NK-92 (cell line): ENCODE results near the gene GTF2I.
"Not testable (repeated sequence)": the region's sequence is repeated elsewhere in the genome, so short reads cannot be mapped to it uniquely, and the experiment has no call there.

ENCODE experiments used
- DNase-seq: peaks from one replicate; lab custom pipeline; 2025; ENCODE audit not compliant: unreplicated experiment; lab: John Stamatoyannopoulos, UW

Gene GTF2I

GRCh38 chr7:74709880-74710671, 52.6 kb downstream of the GTF2I start:
- no peak for DNase-seq

GRCh38 chr7:74713567-74713966, 56.0 kb downstream of the GTF2I start:
- DNase-seq = no peak

GRCh38 chr7:74717889-74718288, 60.4 kb downstream of the GTF2I start:
- no peak for DNase-seq

GRCh38 chr7:74718336-74718735, 60.8 kb downstream of the GTF2I start:
- DNase-seq = no peak

GRCh38 chr7:74722153-74722552, 64.6 kb downstream of the GTF2I start:
- no peak for DNase-seq

GRCh38 chr7:74725840-74726239, 68.3 kb downstream of the GTF2I start:
- DNase-seq = no peak

GRCh38 chr7:74726309-74727101, 69.0 kb downstream of the GTF2I start:
- no peak for DNase-seq

- not testable (repeated sequence) for DNase-seq
Measured at GRCh38 chr7:74728686-74729085, 71.2 kb downstream of the GTF2I start.

GRCh38 chr7:74730186-74730585, 72.7 kb downstream of the GTF2I start:
- DNase-seq = not testable (repeated sequence)

- DNase-seq = not testable (repeated sequence)
Measured at GRCh38 chr7:74739974-74740703, 82.6 kb downstream of the GTF2I start.

- DNase-seq = not testable (repeated sequence)
Measured at GRCh38 chr7:74743936-74744557, 86.5 kb downstream of the GTF2I start.

GRCh38 chr7:74753921-74754482, 96.5 kb downstream of the GTF2I start:
- DNase-seq = not testable (repeated sequence)

- not testable (repeated sequence) for DNase-seq
Measured at GRCh38 chr7:74756673-74757072, 99.2 kb downstream of the GTF2I start.

GRCh38 chr7:74758268-74758667, 100.8 kb downstream of the GTF2I start:
- DNase-seq = not testable (repeated sequence)

GRCh38 chr7:74758982-74759381, 101.5 kb downstream of the GTF2I start:
- not testable (repeated sequence) for DNase-seq

- DNase-seq = not testable (repeated sequence)
Measured at GRCh38 chr7:74765205-74765918, 107.8 kb downstream of the GTF2I start.

GRCh38 chr7:74766509-74766908, 109.0 kb downstream of the GTF2I start:
- DNase-seq = not testable (repeated sequence)

- not testable (repeated sequence) for DNase-seq
Measured at GRCh38 chr7:74766991-74767390, 109.5 kb downstream of the GTF2I start.

GRCh38 chr7:74770062-74770461, 112.5 kb downstream of the GTF2I start:
- DNase-seq = not testable (repeated sequence)

GRCh38 chr7:74772093-74772492, 114.6 kb downstream of the GTF2I start:
- not testable (repeated sequence) for DNase-seq
